GM10847 (cell line): Measurements from ENCODE around the gene TEKT3.

Experiments used
- POLR2A ChIP-seq: IDR thresholded peaks from 2 replicates; pipeline ENCODE4 v1.6.1; 2011; ENCODE audit not compliant: insufficient read length; ENCODE audit errors: extremely low read depth

Gene TEKT3

DNA sequence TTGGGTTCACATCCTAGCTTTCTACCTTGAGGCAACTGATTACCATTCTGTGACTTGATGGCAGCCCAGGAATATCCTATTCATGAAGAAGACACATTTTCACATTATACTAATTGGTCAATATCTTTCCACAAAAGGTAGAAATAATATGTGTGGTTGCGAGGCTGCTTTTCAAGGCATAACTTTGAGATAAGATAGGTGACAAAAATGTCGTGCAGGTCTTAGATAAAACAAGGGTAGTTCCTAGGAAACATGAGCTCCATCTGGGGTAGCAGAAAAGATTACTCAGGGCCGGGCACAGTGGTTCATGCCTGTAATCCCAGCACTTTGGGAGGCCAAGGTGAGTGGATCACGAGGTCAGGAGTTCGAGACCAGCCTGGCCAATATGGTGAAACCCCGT lies 22.3 kb upstream of the TEKT3 start:
- no peak for TF ChIP-seq POLR2A

DNA sequence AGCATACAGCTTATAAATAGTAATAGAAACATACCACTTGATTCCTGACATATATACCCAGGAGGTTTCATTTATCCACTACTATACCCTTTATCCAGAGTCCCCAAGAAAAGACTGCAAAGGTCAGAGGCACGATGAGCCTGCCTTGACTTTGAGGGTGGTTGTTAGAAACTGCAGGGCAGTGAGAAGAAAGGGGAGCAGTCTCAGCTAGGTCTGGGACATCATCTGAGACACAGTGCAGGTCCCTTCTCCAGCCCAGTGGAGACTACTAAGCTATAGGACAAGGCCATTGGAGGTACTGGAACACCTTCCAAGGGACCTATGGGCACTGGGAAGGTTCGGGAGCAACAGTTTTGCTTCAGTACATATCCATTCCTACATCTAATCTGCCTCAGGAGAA lies 20.2 kb upstream of the TEKT3 start:
- TF ChIP-seq POLR2A: no peak

GRCh38 chr17:15361151-15361550 lies 19.8 kb upstream of the TEKT3 start:
- TF ChIP-seq POLR2A: no peak

DNA sequence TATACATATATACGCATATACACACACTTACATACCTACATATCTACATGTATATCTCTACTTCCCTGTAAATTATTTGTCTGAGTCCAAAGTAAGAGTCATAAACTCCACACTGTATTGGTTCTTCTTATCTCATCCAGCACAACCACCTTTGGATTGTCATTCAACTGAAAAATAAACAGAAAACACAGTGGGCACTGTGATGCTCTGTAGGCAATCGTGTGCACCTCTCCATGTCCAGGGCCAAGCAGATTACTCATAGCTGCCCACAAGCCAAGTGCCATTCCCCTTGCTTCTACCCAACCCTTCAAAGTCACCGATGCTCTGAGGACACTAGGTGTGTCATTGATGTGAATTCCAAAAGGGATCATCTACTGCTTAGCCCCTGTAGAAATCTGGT lies 12.9 kb upstream of the TEKT3 start:
- no peak for TF ChIP-seq POLR2A

DNA sequence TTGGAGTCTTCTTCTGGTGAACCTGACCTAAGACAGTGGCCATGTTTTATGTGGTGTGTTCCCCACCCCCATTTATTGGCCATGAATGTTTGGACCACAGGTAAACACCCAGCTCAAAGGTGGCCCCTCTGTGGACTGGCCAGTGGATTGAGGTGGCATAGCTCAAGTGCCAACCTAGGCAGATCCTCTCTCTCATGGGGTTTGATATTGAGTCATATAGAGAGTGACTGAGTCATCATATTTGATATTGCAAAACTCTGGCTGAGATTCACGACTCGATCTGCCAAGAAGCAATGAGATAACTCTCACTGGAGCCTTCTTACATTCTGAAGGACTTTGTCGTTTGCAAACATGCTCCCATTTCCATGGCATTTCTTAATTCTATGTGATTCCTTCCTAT lies 10.5 kb upstream of the TEKT3 start:
- no peak for TF ChIP-seq POLR2A

GRCh38 chr17:15351478-15351840 lies 10.1 kb upstream of the TEKT3 start:
- no peak for TF ChIP-seq POLR2A

GRCh38 chr17:15350777-15351477 lies 9.5 kb upstream of the TEKT3 start:
- no peak for TF ChIP-seq POLR2A

DNA sequence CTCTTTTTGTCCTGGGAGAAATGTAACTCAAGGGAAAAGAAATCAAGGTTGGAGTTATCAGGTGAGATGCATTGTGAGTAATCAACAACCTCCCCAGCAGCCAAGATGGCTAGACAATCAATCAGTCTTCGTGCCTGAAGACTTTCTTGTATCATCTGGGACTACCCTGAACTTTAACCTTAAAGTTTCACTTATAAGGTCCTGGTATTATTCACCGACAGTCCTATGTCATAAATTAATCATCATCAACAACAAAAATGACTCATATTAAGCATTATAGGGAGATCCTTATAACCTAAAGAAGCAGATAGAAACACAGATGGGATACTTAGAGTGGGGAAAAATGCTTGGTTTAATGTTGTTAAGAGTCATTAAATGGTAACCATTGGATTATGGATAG lies 7.7 kb upstream of the TEKT3 start:
- no peak for TF ChIP-seq POLR2A

DNA sequence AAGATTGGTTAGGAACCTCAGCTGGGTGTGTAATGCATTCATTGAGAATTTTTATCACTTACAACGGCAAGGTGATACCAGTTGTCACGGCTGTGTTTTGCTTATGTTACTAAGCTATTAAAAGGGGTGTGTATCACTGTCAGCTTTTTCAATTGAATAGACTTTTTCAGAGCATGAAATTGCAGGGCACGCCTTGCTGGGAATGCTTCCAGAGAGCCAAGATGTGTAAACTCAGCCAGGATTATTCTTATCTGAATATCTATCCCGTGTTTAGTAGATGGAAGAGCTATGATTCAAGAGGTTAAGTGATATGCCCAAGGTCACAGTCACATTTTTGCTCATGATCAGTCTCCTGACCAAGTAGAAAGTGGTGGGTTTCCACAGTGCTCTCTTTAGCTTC lies 6.6 kb upstream of the TEKT3 start:
- TF ChIP-seq POLR2A: no peak

DNA sequence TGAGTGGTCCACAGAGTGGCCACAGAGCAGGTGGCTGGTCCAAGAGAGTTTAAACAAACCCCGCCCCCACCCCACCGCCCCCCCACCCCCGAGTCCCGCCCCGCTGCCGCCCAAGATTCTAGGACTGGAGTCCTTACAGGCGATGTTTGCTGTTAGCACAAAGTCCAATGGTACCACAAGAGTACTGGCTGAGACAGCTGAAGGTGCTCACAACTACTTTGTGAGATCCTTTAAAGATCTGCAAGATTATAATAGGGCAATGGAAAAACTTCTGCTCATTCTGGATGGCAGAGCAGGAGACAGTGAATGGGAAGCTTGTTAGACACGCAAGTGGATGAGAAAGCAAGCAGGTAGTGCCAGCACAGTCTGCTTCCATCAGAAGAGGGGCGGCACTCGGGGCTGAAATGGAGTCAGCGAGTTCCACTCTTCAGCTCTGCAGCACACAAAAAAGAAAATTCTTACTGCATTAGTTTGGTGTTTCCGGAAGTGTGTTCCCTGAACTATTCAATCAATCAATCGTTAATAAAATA lies 4.7 kb upstream of the TEKT3 start:
- no peak for TF ChIP-seq POLR2A

GRCh38 chr17:15343749-15344148 lies 2.4 kb upstream of the TEKT3 start:
- TF ChIP-seq POLR2A: no peak

- no peak for TF ChIP-seq POLR2A
Measured at GRCh38 chr17:15342460-15342859, 1.1 kb upstream of the TEKT3 start.

DNA sequence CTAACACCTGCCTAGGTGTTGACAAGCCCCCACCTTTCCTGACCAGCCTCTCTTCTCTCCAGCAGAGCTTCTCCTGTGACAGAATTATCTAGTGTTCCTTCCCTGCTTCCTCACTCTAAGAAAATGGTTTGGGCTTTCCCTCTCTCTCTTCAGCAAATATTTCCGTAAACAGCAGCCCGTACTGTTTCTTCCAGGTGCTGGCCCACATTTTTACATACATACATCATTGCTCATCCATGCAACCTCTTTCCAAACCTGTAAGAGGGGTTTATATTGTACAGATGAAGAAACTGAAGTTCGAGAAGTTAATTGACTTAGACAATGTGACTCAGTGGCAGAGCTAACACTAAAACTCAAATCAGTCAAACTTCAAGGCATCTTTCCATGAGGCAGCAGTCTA lies 569 bp upstream of the TEKT3 start:
- no peak for TF ChIP-seq POLR2A

GRCh38 chr17:15340966-15341365 lies 431 bp downstream of the TEKT3 start:
- no peak for TF ChIP-seq POLR2A

- TF ChIP-seq POLR2A: no peak
Measured at GRCh38 chr17:15335446-15335845, 6.0 kb downstream of the TEKT3 start.

DNA sequence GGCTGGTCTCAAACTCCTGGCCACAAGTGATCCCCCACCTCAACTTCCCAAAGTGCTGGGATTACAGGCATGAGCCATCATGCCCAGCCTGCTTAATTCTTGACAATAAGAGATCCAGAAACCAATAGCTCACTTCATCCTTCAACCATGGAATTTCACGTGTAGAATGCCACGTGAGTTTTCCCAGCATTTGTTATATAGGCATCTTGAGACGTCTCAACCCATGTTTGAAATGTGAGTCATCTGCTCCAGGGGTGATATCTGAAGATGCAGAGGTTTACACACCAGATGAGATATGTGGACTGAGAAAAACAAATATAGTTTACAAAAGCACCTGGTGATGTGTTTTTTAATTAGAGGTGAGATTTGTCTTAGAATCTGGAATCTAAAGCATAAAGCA lies 7.1 kb downstream of the TEKT3 start:
- no peak for TF ChIP-seq POLR2A

DNA sequence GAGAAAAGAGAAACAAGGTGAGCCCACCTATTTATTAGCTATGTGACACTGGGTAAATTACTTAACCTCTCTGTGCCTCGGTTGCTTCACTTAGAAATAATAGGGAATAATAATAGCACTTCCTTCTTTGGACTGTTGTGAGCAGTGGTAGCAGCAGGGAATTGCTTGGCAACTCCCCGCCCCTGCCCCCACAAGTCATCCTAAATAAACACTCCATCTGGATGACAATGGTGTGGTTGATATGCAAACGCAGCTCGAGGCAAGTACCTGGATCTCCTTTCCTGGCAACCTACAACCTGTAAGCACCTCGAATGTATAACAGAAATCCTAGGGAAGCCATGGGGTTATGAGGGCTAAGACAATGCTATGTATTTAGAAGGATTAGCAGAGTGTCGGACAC lies 9.1 kb downstream of the TEKT3 start:
- no peak for TF ChIP-seq POLR2A
